Sigmoid colon (tissue), 4 donors: ENCODE measurements around the gene DOCK1.

Experiments
- CTCF ChIP-seq, 4 experiments: fragments of 450-650 bp in 3 of 4; fragments of 200-600 bp in 1 of 4; IDR thresholded peaks; one replicate each; pipeline ENCODE4 v1.5.1; 2016 to 2019; ENCODE audit warnings: antibody characterized with exemption in 4 of 4, mild to moderate bottlenecking in 3 of 4, moderate library complexity in 2 of 4
- POLR2A ChIP-seq, 2 donors: fragments of 450-650 bp; IDR thresholded peaks; one replicate each; pipeline ENCODE4 v1.6.1; 2016; ENCODE audit warnings: antibody characterized with exemption in 2 of 2, mild to moderate bottlenecking in 2 of 2, moderate library complexity in 2 of 2
- POLR2AphosphoS5 ChIP-seq, 4 donors: sonication (generic); formaldehyde crosslinking; IDR thresholded peaks; one replicate each; pipeline ENCODE4 v1.6.1; 2017; ENCODE audit warnings: antibody characterized with exemption in 4 of 4

- TF ChIP-seq CTCF (IDR thresholded peaks at IDR 0.05) (no peak), POLR2A (IDR thresholded peaks at IDR 0.05) (no peak), POLR2AphosphoS5 (IDR thresholded peaks at IDR 0.05) (no peak)
Measured at GRCh38 chr10:127179612-127180250, 274.5 kb downstream of the DOCK1 start.
